Measurements from ENCODE around the gene TTLL7.

DNA sequence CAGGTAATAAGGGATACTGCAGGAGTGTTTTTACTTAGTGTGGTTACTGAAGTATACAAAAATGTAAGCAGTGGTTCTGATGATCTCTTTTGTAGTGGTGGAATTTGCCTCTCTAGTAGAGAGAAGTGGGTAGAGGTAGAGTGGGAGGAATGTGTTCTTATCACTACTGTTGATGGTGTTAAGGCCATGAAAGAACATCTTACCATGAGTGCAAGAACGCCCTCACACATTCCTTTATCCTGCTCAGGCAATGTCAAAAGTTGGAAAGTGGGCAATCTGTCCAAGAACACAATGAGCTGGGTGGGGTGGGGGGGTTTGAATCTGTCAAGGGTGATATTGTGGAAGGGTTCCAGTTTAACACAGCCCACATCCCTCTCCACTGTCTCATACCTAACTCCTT, 78.6 kb downstream of the TTLL7 start:
- TF ChIP-seq, protein P1, sequence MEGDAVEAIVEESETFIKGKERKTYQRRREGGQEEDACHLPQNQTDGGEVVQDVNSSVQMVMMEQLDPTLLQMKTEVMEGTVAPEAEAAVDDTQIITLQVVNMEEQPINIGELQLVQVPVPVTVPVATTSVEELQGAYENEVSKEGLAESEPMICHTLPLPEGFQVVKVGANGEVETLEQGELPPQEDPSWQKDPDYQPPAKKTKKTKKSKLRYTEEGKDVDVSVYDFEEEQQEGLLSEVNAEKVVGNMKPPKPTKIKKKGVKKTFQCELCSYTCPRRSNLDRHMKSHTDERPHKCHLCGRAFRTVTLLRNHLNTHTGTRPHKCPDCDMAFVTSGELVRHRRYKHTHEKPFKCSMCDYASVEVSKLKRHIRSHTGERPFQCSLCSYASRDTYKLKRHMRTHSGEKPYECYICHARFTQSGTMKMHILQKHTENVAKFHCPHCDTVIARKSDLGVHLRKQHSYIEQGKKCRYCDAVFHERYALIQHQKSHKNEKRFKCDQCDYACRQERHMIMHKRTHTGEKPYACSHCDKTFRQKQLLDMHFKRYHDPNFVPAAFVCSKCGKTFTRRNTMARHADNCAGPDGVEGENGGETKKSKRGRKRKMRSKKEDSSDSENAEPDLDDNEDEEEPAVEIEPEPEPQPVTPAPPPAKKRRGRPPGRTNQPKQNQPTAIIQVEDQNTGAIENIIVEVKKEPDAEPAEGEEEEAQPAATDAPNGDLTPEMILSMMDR (IDR thresholded peaks at IDR 0.05) = no peak
- no peak for TF ChIP-seq EZH2 (IDR thresholded peaks at IDR 0.05; ENCODE audit: borderline replicate concordance, insufficient read depth, low read depth, low read length, poor library complexity, severe bottlenecking)

All from B cell (primary cell).